CD4-positive, alpha-beta T cell treated with Interleukin-15 for 4 hours (primary cell): ENCODE measurements around the gene PMEPA1.

Source experiments
- DNase-seq: peaks from one replicate; pipeline ENCODE4 v3.0.0-alpha.2; 2020; ENCODE audit warnings: low spot score

PMEPA1 gene

GRCh38 chr20:57711826-57712225, 2.0 kb upstream of the PMEPA1 start:
- no peak for DNase-seq

GRCh38 chr20:57711311-57711712, 1.5 kb upstream of the PMEPA1 start:
- no peak for DNase-seq

GRCh38 chr20:57710841-57711240, 1.0 kb upstream of the PMEPA1 start:
- no peak for DNase-seq

- DNase-seq = peak; percentile 33
Measured at GRCh38 chr20:57708694-57709673, 831 bp downstream of the PMEPA1 start.

GRCh38 chr20:57707849-57708693, 1.7 kb downstream of the PMEPA1 start:
- no peak for DNase-seq

GRCh38 chr20:57707320-57707719, 2.5 kb downstream of the PMEPA1 start:
- DNase-seq = no peak

- DNase-seq = no peak
Measured at GRCh38 chr20:57705127-57705899, 4.5 kb downstream of the PMEPA1 start.

GRCh38 chr20:57704245-57704644, 5.6 kb downstream of the PMEPA1 start:
- no peak for DNase-seq

- no peak for DNase-seq
Measured at GRCh38 chr20:57703013-57703412, 6.8 kb downstream of the PMEPA1 start.

GRCh38 chr20:57702521-57702920, 7.3 kb downstream of the PMEPA1 start:
- no peak for DNase-seq

GRCh38 chr20:57702091-57702490, 7.7 kb downstream of the PMEPA1 start:
- no peak for DNase-seq

- DNase-seq = no peak
Measured at GRCh38 chr20:57701651-57702050, 8.2 kb downstream of the PMEPA1 start.

- no peak for DNase-seq
Measured at GRCh38 chr20:57701090-57701489, 8.7 kb downstream of the PMEPA1 start.

GRCh38 chr20:57699395-57699794, 10.4 kb downstream of the PMEPA1 start:
- DNase-seq = no peak

- DNase-seq = no peak
Measured at GRCh38 chr20:57698867-57699275, 10.9 kb downstream of the PMEPA1 start.

- peak; percentile 73 for DNase-seq
Measured at GRCh38 chr20:57698116-57698866, 11.5 kb downstream of the PMEPA1 start.

GRCh38 chr20:57697543-57697942, 12.3 kb downstream of the PMEPA1 start:
- DNase-seq = no peak

- no peak for DNase-seq
Measured at GRCh38 chr20:57696401-57696961, 13.3 kb downstream of the PMEPA1 start.

- DNase-seq = no peak
Measured at GRCh38 chr20:57695940-57696339, 13.9 kb downstream of the PMEPA1 start.

- no peak for DNase-seq
Measured at GRCh38 chr20:57695012-57695411, 14.8 kb downstream of the PMEPA1 start.

- no peak for DNase-seq
Measured at GRCh38 chr20:57694481-57694880, 15.3 kb downstream of the PMEPA1 start.
